Skeletal muscle tissue (tissue), 4 donors: ENCODE measurements around the gene PFKFB1. TPM values are rescaled to one million over a fixed set of nuclear protein-coding genes. Genes with fewer than 3 reads are reported as not detected.

Experiments used
- H3K27ac ChIP-seq: one replicate; pipeline ENCODE4 v1.7.0; 2013; ENCODE audit warnings: mild to moderate bottlenecking, low read depth, low read length, inconsistent platforms
- H3K27me3 ChIP-seq, 3 donors: one replicate each; pipeline ENCODE4 v1.7.0; 2013; ENCODE audit warnings: low read length in 3 of 3; ENCODE audit not compliant: control insufficient read depth in 3 of 3, insufficient read depth in 3 of 3
- H3K36me3 ChIP-seq, 3 donors: one replicate each; pipeline ENCODE4 v1.7.0; 2013; ENCODE audit warnings: low read length in 3 of 3; ENCODE audit not compliant: control insufficient read depth in 3 of 3, insufficient read depth in 3 of 3
- H3K4me1 ChIP-seq, 3 donors: one replicate each; pipeline ENCODE4 v1.7.0; 2013; ENCODE audit warnings: low read length in 3 of 3, mild to moderate bottlenecking in 3 of 3; ENCODE audit not compliant: control insufficient read depth in 3 of 3, insufficient read depth in 3 of 3
- H3K4me3 ChIP-seq, 3 donors: one replicate each; pipeline ENCODE4 v1.7.0; 2013; ENCODE audit warnings: low read length in 3 of 3
- H3K9ac ChIP-seq, 3 donors: one replicate each; pipeline ENCODE4 v1.7.0; 2013; ENCODE audit warnings: low read length in 3 of 3, mild to moderate bottlenecking in 3 of 3, moderate library complexity in 2 of 3, low read depth in 1 of 3
- H3K9me3 ChIP-seq, 3 donors: one replicate each; pipeline ENCODE4 v1.7.0; 2013; ENCODE audit warnings: low read length in 3 of 3; ENCODE audit not compliant: control insufficient read depth in 3 of 3
- total RNA-seq: library from RNA; depleted of rRNA; stranded (reverse); fragments of >200 nt; gene quantifications from one replicate; pipeline ENCODE4 v1.2.3, GENCODE V29; 2014
- donor health status: Osteomylitis.

PFKFB1 gene
- total RNA-seq, 1 donor from 2014 or later, result not detected

- Histone ChIP-seq H3K4me3 (no peak overlapping the region), H3K27ac (no peak overlapping the region), H3K9ac (no peak overlapping the region), H3K4me1 (peaks cover 0 to 7% (median 5%) of the 10 kb centered on the region in 3 donors), H3K9me3 (no peaks in the 10 kb centered on the region), H3K27me3 (no peaks in the 10 kb centered on the region), H3K36me3 (peaks cover 4 to 7% (median 5%) of the 10 kb centered on the region in 3 donors)
These were observed 43.1 kb downstream of the PFKFB1 start for GRCh38 chrX:54950730-54951375.

DNA sequence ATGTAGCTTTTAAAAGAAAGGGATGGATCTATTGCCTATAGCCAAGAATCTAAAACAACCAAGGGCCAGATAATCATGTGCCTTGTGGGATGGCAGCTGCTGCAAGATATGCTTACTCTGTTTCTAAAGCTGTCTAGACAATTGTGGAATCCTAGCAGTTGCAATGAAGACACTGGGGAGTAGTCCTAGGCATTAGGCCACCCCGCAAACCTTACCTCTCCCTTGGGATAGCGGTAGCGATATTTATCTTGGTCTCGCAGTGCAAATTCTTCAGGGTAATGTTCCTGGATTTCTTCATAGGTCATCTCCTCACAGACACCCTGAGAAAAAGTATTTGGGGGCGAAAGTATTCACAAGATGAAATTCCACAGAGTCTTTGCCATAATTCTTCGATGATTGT lies 48.8 kb downstream of the PFKFB1 start:
- Histone ChIP-seq H3K9me3 (no peaks in the 10 kb centered on the region), H3K36me3 (peaks cover 0 to 12% (median 2%) of the 10 kb centered on the region in 3 donors), H3K27me3 (no peaks in the 10 kb centered on the region), H3K9ac (no peak overlapping the region), H3K4me1 (no peaks in the 10 kb centered on the region), H3K4me3 (no peak overlapping the region), H3K27ac (no peak overlapping the region)

- H3K4me3 ChIP-seq, result no peak overlapping the region
- H3K27ac ChIP-seq, result no peak overlapping the region
- no peaks in the 10 kb centered on the region for H3K27me3 ChIP-seq
- no peak overlapping the region for H3K9ac ChIP-seq
- no peaks in the 10 kb centered on the region for H3K9me3 ChIP-seq
- H3K36me3 ChIP-seq, result peaks cover 0 to 12% (median 2%) of the 10 kb centered on the region in 3 donors
- no peaks in the 10 kb centered on the region for H3K4me1 ChIP-seq
These were observed 49.2 kb downstream of the PFKFB1 start for GRCh38 chrX:54944816-54945215.

DNA sequence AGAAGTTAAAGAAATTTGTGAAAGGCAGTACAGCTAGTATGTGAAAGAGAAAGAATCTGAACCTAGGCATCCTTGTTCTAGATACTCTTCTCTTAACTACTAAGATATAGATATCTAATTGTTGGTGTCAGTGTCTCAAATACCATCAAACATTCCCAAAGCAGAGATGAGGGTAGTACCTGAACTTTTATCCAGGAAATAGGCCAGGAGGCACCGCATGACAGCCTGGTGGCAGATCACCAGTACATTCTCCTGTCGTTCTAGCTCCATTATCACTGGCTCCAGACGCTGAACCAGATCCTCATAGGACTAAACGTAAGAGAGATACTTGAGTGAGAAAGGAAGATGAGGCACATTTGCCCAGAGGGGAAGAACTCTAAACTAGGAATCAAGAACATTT lies 56.6 kb downstream of the PFKFB1 start:
- H3K9me3 ChIP-seq, result no peaks in the 10 kb centered on the region
- H3K4me3 ChIP-seq, result no peak overlapping the region
- peaks cover 11 to 16% (median 15%) of the 10 kb centered on the region in 3 donors for H3K36me3 ChIP-seq
- H3K9ac ChIP-seq, result no peak overlapping the region
- no peaks in the 10 kb centered on the region for H3K27me3 ChIP-seq
- H3K27ac ChIP-seq, result no peak overlapping the region
- no peaks in the 10 kb centered on the region for H3K4me1 ChIP-seq

GRCh38 chrX:54935306-54935705 lies 58.7 kb downstream of the PFKFB1 start:
- no peak overlapping the region for H3K4me3 ChIP-seq
- no peak overlapping the region for H3K9ac ChIP-seq
- no peaks in the 10 kb centered on the region for H3K27me3 ChIP-seq
- peaks cover 15 to 30% (median 25%) of the 10 kb centered on the region in 3 donors for H3K36me3 ChIP-seq
- no peak overlapping the region for H3K27ac ChIP-seq
- no peaks in the 10 kb centered on the region for H3K4me1 ChIP-seq
- no peaks in the 10 kb centered on the region for H3K9me3 ChIP-seq

- no peak overlapping the region for H3K4me3 ChIP-seq
- no peaks in the 10 kb centered on the region for H3K27me3 ChIP-seq
- no peak overlapping the region for H3K27ac ChIP-seq
- H3K4me1 ChIP-seq, result no peaks in the 10 kb centered on the region
- no peak overlapping the region for H3K9ac ChIP-seq
- no peaks in the 10 kb centered on the region for H3K9me3 ChIP-seq
- H3K36me3 ChIP-seq, result peaks cover 15 to 31% (median 25%) of the 10 kb centered on the region in 3 donors
These were observed 59.1 kb downstream of the PFKFB1 start for GRCh38 chrX:54934890-54935289.

DNA sequence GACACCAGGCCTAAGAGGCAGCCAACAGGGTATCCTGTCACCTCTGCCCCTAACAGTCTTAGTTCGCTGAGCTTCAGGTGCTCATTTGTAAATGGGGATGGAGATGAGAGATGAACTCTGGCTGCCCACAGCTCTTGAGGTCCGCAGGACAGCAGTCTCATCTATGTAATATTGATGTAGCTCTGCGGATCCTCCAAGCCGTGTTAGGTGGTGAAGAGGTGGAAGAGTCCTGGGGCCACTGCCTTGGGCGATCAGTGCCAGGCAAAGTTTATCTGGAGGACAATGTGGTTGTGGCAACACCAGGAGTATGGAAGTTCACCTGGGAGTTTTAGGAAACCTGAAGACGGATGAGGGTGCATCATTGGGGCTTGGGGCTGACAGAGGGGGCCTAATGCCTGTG lies 59.9 kb downstream of the PFKFB1 start:
- Histone ChIP-seq H3K4me1 (no peaks in the 10 kb centered on the region), H3K9me3 (peaks cover 0 to 2% (median 0%) of the 10 kb centered on the region in 3 donors), H3K36me3 (peaks cover 15 to 31% (median 30%) of the 10 kb centered on the region in 3 donors), H3K9ac (no peak overlapping the region), H3K4me3 (no peak overlapping the region), H3K27ac (no peak overlapping the region), H3K27me3 (no peaks in the 10 kb centered on the region)

DNA sequence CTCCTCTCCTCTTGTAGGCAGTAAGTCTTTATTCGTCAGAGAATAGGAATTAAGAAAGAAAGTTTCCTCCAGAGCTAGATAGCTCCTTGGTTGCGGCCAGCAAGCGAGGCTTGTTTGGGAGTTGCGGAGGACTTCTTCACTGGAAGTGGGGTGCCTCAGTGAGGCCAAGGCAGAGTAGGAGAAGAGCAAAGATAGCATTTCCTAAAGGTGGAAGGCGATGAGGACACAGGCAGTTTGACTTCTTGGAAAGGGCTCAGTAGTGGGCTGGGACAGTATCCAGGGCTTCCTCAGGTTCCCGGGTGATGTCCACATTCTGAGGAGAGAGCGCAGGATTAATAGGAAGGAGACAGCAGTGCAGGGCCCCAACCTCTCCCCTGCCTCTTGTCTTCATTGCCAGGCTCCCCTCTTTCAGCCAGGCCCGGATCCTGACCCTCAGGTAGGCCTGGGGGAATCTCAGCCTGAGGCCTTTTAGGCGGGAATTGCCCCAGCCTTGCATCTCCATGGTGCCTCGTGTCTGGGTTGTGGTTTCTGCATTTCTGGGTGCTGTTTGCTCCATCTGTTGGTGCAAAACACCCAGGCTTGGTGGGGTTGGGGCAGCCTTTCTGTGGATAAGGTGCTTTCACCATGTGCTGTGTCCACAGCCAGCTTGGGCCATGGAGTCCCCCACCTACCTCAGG lies 60.7 kb downstream of the PFKFB1 start:
- Histone ChIP-seq H3K36me3 (peaks cover 15 to 31% (median 30%) of the 10 kb centered on the region in 3 donors), H3K4me3 (no peak overlapping the region), H3K27me3 (no peaks in the 10 kb centered on the region), H3K4me1 (no peaks in the 10 kb centered on the region), H3K9me3 (peaks cover 0 to 8% (median 0%) of the 10 kb centered on the region in 3 donors), H3K27ac (no peak overlapping the region), H3K9ac (no peak overlapping the region)

GRCh38 chrX:54931107-54931506 lies 62.9 kb downstream of the PFKFB1 start:
- H3K9ac ChIP-seq, result no peak overlapping the region
- no peak overlapping the region for H3K4me3 ChIP-seq
- peaks cover 0 to 8% (median 0%) of the 10 kb centered on the region in 3 donors for H3K9me3 ChIP-seq
- H3K27me3 ChIP-seq, result no peaks in the 10 kb centered on the region
- H3K27ac ChIP-seq, result no peak overlapping the region
- peaks cover 15 to 27% (median 21%) of the 10 kb centered on the region in 3 donors for H3K36me3 ChIP-seq
- no peaks in the 10 kb centered on the region for H3K4me1 ChIP-seq

- no peak overlapping the region for H3K27ac ChIP-seq
- peaks cover 10 to 24% (median 18%) of the 10 kb centered on the region in 3 donors for H3K36me3 ChIP-seq
- H3K9ac ChIP-seq, result no peak overlapping the region
- no peaks in the 10 kb centered on the region for H3K4me1 ChIP-seq
- H3K4me3 ChIP-seq, result no peak overlapping the region
- H3K27me3 ChIP-seq, result no peaks in the 10 kb centered on the region
- H3K9me3 ChIP-seq, result peaks cover 0 to 8% (median 0%) of the 10 kb centered on the region in 3 donors
These were observed 63.5 kb downstream of the PFKFB1 start for GRCh38 chrX:54930291-54931049.
